ENCODE results near the gene CDC25C.

GRCh38 chr5:138346889-138347288 is 15.3 kb upstream of the CDC25C start:
- TF ChIP-seq POLR2AphosphoS5 (IDR thresholded peaks at IDR 0.05; ENCODE audit: borderline replicate concordance, low read depth, low read length): no peak
- no peak for TF ChIP-seq EZH2 (IDR thresholded peaks at IDR 0.05)
- no peak for TF ChIP-seq FOXP2 (optimal IDR thresholded peaks at IDR 0.05; ENCODE audit: control extremely low read depth, extremely low read length, insufficient read depth)

Data from SK-N-MC (cell line).